GM21381 (cell line): Measurements from ENCODE around the gene ARL14EP.

Experiments used
- ATAC-seq: cut with Tn5 transposase; IDR thresholded peaks from one replicate; pipeline ENCODE4 v1.9.1; 2021; ENCODE audit warnings: mild to moderate bottlenecking, moderate library complexity; ENCODE audit not compliant: unreplicated experiment

Gene ARL14EP

DNA sequence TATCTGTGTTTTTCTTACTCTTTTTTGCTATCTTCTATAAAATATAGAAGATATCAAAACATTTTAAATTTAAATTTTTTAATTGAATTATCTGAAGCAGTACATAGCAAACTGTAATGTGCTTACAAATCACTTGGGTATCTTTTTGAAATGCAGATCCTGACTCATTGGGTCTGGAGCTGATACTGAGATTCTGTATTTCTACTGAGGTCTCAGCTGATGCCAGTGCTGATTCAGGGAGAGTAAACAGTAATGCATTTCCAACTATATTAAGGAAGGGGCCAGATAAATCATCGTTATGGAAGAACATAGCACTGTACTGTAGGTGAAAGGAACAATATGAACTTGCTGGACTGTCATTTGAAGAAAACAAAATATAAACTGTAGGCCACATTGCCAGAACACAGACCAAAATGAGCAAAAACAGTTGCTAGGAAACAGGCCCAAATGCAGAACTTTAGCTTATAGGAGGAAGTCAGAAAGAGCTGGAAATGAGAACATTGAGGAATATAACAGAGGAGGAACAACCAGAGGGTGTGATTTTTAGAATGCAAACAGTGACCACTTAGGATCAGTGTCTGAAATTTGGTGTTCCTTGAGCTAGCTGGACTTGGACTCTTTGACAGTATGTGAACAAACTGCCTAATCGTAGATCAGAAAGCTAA is 3.3 kb downstream of the ARL14EP start:
- ATAC-seq: no peak

DNA sequence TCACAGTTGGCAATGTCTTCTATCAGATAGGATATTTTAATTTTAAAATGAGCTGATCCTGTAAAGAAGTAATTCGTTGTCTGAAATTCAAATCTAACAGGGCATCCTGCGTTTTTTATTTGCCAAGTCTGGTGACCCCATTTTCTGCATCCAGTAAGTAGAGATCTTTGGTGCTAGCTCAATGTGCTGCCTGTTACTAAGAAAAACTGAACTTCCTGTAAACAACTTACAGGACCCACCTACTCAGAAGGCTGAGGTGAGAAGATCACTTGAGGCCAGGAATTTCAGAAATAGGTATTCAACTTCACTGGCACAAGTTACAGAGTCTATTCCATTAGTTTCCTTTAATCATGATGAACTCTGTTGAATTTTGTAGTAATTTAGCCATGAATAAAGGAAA is 4.0 kb downstream of the ARL14EP start:
- no peak for ATAC-seq

DNA sequence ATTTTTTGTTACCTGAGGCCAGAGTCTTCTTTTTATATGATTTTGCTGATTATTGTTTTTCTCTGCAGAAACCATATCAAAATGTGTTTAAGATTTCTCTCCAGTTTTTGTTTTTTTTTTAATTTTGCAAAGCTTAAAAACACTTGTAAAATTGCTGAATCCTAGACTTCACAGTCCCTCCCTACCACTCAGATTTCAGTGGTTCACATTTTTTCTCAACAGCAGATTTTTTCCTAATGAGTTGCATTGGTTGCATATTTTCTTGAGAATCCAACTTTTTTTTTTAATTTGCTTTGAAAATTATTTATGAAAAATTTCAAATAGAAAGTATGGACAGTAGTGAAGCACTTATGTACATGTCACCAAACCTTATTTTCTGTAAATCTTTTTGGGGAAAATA is 5.8 kb downstream of the ARL14EP start:
- no peak for ATAC-seq

DNA sequence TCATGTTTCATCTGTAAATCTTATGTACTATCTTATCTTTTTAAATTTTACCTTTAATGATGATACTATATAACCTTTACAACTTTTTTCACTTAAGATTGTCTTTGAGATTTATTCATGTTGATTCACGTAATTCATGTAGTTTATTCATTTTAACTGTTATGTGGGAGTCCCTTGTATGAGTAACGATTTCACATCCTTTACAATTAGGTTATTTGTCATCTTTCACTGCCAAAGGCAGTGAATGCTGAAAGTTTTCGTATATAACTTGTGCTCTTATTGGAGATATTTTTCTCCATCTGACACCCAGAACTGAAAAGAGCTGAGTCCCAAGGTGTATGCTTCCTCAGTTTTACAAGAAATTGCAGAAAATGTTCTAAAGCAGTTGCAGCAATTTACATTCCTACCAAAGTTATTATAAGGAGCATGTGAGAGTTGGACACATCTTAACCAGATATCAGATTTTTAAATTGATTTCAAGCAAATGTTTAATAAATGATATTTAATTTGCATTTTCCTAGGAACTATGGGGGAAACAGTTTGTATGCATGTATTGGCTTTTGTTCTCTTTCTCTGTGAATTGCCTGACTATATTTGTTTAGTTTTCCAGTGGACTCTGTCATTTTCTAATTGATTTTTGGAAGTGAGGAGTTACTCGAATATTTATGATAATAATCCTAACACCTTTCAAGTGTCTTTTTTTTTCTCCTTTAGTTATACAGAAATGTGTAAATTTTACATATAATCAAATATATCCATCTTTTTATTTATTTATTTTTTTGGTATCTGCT is 6.4 kb downstream of the ARL14EP start:
- no peak for ATAC-seq

DNA sequence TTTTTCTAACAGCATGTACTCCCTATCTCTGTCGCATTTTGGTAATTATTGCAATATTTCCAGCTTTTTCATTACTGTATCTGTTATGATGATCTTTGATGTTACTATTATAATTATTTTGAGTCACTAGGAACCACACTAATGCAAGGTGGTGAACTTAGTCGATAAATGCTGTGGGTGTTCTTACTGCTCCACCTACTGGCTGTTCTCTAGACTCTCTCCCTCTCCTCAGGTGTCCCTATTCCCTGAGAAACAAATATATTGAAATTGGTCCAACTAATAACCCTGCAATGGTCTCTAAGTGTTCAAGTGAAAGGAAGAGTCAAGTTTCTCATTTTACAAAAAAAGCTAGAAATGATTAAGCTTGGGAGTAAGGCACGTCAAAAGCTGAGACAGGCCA is 10.5 kb downstream of the ARL14EP start:
- peak; percentile 74 for ATAC-seq

DNA sequence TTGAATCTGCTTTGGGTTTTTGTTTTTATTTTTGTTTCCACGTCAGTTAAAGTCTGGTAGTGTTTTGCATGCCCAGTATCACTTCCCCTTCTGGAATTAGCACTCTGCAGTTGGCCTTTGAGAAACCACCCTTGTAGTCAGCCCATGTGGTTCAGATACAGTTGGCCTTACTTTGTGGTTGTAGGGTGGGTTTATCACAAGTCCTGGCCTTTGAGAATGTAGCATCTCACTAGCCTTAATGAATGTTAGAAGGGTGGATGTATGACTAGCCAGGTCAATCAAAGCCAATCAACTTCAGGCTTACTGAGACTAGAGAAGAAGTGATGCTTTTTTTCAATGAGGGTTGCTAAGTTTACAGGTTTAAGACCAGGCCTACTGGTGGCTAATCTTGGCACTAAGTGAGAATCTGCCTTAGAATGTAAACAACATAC is 19.8 kb downstream of the ARL14EP start:
- peak; percentile 97 for ATAC-seq

DNA sequence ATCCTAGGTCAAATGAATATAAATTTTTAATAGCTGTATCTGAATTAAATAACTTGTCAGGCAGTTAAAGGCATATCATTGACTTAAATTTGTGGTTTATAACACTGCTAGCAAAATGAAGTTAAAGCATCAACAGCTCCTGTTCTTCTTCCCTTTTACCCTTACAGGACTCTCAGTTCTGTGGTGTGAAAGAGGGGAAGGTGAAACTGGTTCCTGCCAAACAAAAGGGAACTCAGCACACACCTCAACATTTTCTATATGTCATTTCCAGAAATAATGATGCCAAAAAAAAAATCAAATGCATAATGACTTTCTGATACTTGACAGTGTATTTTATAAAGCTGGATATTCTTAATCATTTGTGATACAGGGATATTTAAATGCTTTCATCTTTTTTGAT is 21.2 kb downstream of the ARL14EP start:
- ATAC-seq: peak; percentile 22

DNA sequence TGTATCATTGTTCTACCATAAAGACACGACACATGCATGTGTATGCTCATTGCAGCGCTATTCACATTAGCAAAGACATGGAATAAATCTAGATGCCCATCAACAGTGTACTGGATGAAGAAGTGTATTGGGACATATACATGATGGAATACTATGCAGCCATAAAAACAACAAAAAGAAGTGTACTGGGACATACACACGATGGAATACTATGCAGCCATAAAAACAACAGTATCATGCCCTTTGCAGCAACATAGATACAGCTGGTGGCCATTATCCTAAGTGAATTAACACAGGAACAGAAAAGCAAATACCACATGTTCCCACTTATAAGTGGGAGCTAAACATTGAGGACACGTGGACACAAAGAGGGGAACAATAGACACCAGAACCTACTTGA is 22.7 kb downstream of the ARL14EP start:
- ATAC-seq: no peak

DNA sequence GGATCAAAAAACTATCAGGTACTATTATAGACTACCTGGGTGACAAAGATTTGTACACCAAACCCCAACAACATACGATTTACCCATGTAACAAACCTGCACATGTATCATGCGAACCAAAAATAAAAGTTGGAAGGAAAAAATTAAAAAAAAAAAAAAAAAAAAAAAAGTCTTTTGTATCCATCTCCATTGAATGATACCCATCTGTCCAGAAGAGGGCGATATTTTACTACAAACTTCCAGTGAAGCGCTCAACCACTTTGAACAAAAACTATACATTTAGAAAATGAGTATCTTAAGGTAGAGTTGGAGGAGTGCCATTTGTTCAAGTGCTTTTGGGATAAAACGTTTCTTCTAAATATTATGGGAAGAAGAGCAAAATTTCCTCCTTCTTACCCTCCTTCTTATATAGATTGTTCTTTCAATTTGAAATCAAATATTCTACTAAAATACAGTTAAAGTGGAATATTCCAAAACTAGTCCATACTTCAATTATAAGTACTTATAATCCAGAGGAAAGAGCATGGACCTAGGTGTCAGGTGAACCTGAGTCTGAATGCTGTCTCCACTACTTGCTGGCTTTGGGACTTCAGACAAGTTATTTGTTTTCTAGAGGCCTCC is 23.3 kb downstream of the ARL14EP start:
- ATAC-seq: no peak

DNA sequence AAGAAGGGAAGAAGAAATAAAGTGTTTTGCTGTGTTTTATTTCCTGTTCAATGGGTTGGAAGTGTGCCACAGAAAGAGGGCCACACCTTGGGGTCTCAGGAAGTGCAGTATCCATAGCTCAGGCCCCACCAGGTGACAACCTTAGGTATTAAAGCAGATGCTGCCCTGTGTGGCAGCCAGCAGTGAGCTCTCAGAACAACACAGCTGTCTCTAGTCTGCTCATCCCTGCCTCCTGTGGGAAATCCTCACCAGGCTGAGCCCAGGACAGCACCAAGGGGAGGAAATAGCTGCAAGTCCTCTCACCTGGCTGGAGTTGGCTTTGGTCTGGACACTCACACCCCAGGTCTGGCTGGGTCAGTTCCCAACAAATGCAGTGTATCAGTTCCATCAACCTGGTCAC is 25.1 kb downstream of the ARL14EP start:
- no peak for ATAC-seq

DNA sequence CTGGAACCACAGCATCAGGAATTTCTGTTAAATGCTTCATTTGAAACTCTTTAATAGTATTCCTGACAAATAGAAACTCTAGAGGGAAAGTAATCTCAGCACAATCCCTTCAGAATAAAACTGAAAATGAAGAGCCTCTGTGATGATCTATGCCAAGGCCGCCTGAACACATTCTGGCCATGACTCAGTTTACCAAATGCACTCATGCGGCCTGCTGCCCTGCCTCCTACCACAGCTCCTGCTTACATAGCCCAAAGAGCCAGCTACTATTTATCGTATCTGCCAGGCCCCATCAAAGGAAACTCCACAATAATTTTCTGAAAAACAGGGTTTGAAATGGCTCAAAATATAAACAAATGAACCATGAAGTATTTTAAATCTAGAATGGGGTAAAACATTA is 27.0 kb downstream of the ARL14EP start:
- no peak for ATAC-seq

DNA sequence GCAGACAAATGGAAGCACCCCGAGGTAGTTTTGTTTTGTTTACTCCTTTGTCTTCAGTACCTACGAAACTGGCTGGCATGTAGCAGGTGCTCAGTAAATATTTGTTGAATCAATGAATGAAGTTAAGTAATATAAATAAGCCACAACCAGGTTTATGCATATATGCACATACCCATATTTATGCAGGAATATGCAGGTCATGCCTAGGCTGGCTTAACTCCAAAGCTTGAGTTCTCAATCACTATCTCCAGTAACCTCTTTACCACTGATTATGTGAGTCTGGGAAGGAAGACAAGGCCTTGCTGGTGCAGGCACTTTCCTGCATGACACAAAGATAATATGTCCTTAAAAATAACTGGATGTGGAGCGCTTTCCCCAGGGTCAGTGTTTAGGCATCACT is 27.5 kb downstream of the ARL14EP start:
- no peak for ATAC-seq

DNA sequence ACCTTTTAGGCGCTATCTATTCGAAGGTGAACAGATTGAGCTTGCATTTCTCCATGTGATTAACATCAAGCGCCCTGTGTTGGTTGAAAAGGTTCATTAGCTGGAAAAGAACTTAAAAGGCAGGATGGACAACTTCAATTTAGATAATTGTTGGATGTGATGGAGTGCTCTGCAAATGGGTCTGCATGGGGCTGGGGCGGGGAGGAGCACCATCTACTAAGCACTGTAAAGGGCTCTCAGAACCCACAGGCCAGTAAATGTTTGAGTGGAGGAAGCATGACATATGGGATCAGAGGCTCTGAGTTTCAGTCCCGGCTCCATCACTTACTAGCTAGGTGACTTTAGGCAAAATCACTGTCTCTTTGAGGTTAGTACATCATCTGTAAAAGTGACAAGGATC is 28.2 kb downstream of the ARL14EP start:
- ATAC-seq: no peak

DNA sequence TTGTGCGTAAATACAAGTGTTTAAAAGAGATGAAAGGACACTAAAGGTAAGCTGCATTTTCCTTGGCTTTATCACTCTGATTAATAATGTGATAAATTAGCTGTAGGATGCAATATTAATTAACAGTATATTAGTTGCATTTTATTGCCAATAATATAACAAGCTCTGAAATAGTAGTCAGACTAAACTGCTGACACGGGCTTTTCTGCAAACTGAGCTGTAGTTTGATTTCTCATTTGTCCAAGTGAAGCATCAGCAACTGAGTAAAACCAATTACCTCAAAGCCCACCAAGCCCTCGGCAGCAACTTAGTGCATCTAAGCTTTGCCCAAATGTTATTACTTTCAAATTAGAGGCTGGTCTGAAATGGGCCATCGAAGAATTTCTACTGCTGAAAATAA is 33.5 kb downstream of the ARL14EP start:
- ATAC-seq: no peak

DNA sequence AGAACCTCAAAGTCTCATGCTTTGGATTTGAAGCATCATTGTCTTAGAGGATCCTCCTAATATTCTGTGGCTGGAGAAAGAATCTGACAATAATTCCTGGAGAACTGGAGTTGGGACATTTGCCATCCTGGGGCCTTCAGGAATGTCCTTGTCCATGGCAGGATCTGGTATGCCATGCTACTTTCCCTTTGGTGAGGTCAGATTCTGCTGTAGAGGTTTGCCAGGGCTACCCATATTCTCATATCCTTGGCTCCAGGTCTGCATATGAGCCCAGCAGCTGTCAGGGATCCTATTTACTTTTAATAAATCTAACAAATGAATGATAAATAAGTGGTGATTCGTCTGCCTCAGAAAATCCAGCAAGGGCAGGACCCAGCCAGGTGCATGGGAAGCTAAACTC is 35.0 kb downstream of the ARL14EP start:
- no peak for ATAC-seq

DNA sequence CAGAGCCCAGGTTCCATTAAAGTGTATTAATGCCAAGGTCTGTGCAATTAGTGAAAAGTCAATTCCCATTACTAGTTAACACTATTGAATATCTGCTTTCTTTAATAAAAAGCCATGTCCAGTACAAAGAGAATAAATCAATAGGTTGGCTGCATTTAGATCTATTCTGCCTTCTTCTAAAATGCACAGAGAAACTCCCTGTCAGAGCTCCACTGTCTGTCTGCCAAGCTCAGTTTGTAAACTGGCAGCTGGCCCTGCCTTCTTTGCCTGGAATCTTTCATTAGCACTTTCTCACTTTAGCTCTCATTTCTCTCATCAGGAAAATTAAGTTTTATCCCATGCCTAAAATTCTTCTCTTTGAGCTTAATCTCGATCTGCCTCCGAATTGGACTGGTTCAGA is 35.6 kb downstream of the ARL14EP start:
- no peak for ATAC-seq

DNA sequence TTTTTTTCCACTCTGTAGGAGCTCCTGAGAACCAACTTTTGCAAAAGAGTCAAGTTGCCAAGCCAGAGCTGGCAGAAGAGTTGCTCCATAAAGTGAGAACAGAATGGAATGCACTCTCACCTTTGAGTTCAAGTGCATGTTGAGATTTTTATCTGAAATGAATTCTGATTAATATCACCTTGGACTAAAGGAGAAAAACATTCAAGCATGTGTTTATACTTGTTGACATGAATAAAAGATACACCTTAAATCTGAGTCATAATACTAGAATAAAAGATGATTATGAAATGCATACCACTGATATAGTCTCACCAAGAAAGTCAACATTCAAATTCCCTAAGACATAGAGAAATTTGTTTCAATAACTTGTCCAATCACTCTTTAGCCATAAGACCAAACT is 37.8 kb downstream of the ARL14EP start:
- no peak for ATAC-seq

DNA sequence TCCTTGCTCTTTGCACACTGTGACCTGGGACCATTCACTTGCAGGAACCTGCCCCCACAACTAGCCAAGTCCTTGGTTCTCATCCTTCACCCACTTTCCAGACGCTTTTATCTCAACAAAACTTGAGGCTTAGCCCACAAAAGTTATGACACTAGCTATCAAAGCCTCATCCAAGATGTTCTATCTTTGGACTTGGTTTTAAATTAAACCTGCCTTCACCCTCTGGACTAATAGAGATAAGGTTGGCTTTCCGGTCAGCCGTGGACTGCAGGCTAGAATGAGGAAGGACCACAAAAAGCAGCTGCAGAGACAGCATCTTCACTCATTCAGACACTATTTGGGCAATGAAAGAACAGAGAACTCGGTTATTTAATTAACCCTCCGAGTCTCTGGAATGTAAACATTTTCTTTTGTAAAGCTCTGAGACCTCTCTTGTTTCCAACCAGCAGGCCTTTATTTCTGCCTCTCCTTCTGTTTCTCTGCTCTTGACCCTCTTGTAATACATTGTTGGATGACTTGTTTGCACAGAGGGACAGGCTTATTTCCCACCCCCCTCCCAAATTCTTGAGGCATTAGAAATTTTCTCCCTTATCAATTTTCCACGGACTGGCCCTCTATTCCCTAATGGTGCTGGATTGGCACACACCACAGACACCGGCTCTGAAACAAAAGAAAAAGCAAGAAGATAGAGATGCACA is 41.4 kb downstream of the ARL14EP start:
- no peak for ATAC-seq

DNA sequence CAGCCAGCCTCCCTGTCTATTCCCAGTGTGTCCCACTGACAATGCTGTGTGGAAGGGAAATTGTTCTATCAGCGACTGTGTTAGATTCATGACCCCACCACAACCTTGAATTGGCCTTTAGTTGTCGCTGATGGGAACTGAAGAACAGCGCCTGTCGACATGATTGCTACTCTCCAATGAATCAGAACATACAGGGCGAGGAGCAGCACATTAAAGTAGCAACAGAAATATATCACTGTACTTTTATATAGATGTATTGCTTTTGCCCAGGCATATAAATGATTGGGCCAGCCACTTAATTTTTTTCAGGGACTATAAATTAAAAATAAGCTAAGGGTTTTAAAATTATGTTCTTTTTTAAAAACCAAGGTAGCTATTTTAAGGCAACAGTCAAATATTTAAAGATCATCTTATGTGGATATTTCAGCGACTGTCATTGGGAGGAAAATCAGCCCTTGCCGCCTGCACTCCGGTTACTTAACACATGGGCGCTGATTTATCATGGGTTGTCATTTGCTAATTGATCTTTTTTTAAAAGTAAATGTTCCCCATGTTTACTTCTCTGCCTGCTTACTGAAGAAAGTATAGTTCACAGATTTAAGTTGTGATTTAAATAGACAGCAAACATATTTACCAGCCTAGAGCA is 42.1 kb downstream of the ARL14EP start:
- ATAC-seq: no peak

DNA sequence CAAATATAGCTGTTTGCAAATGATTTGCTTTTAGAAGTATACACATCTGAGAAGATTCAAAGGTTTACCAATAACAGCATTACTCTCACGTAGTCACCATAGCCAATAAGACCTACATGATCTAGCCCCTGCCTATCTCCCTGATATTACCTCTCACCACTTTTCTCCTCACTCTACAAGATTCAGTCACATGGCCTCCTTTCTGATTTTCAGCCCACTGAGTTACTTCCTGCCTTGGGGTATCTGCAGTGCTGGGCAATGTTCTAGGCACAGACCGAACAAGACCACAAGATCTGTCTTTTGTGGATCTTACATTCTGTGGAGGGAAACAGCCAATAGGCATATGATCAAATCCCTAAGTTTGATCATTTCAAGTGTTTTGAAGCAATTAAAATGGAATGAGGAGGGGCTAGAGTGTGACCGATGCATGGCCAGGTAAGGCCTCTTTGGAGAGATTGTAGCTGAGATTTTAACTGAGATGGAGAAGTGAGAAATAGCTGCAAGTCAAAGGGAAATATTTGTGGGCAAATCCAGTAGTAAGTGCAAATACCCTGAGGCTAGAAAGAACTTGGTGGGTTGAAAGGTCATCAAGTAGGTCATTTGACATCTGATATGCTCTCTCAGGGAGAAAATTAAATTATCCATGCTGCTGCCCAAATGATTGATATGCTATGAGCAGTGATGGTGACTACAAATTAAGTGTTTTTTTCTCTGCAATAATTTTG is 43.1 kb downstream of the ARL14EP start:
- peak; percentile 61 for ATAC-seq
